Karpas-422 (cell line): ENCODE measurements around the gene LHCGR. TPM values are rescaled to one million over a fixed set of nuclear protein-coding genes. Genes with fewer than 3 reads are reported as not detected.

Experiments used
- DNase-seq: peaks from one replicate; pipeline ENCODE4 v3.0.0-alpha.2; 2015
- H2AFZ ChIP-seq: fragments of 200-600 bp; sonication (generic); 2 replicates; pipeline ENCODE4 v1.6.1; 2014; ENCODE audit warnings: antibody characterized with exemption, low read length, mixed read lengths
- H3K27ac ChIP-seq: fragments of 200-600 bp; sonication (generic); 2 replicates; pipeline ENCODE4 v1.5.1; 2014; ENCODE audit warnings: mild to moderate bottlenecking, low read length, moderate library complexity
- H3K27me3 ChIP-seq: fragments of 200-600 bp; sonication (generic); 2 replicates; pipeline ENCODE4 v1.6.1; 2014; ENCODE audit warnings: low read length, mixed read lengths
- H3K36me3 ChIP-seq: fragments of 200-600 bp; sonication (generic); 2 replicates; pipeline ENCODE4 v1.6.1; 2014; ENCODE audit warnings: low read length, mixed read lengths; ENCODE audit not compliant: insufficient read depth
- H3K4me1 ChIP-seq: fragments of 200-600 bp; sonication (generic); 2 replicates; pipeline ENCODE4 v1.6.1; 2014; ENCODE audit warnings: mild to moderate bottlenecking, low read length, mixed read lengths
- H3K4me2 ChIP-seq: fragments of 200-600 bp; sonication (generic); 2 replicates; pipeline ENCODE4 v1.6.1; 2014; ENCODE audit warnings: low read length, low read depth, mild to moderate bottlenecking; ENCODE audit not compliant: poor library complexity, severe bottlenecking
- H3K4me3 ChIP-seq: fragments of 200-600 bp; sonication (generic); 2 replicates; pipeline ENCODE4 v1.5.1; 2014; ENCODE audit warnings: mild to moderate bottlenecking, antibody characterized with exemption, low read length, mixed read lengths
- H3K79me2 ChIP-seq: fragments of 200-600 bp; sonication (generic); 2 replicates; pipeline ENCODE4 v1.6.1; 2014; ENCODE audit warnings: mild to moderate bottlenecking, low read length, mixed read lengths
- H3K9ac ChIP-seq: fragments of 200-600 bp; sonication (generic); 2 replicates; pipeline ENCODE4 v1.6.0; 2014; ENCODE audit warnings: low read length
- H3K9me2 ChIP-seq: fragments of 200-600 bp; sonication (generic), shearing (Covaris generic); replicated peaks from 2 replicates; pipeline ENCODE4 v1.6.0; 2014; ENCODE audit warnings: mild to moderate bottlenecking, low read length, moderate library complexity; ENCODE audit not compliant: insufficient read depth
- H3K9me3 ChIP-seq: fragments of 300-700, 200-600 bp; sonication (generic); 2 replicates; pipeline ENCODE4 v1.6.1; 2014; ENCODE audit warnings: low read length, mixed read lengths
- H4K20me1 ChIP-seq: fragments of 200-600 bp; sonication (generic); 2 replicates; pipeline ENCODE4 v1.6.1; 2014; ENCODE audit warnings: mild to moderate bottlenecking, antibody characterized with exemption, low read length, low read depth; ENCODE audit not compliant: insufficient read depth
- small RNA-seq: library from RNA; depleted of rRNA; stranded (forward); fragments of <200 nt; gene quantifications from one replicate; pipeline ENCODE3, GENCODE V24; 2014
- total RNA-seq: library from RNA; depleted of rRNA; stranded (reverse); fragments of >200 nt; shearing (Covaris generic); gene quantifications from 2 replicates; pipeline ENCODE4 v1.2.3, GENCODE V29; 2014; ENCODE audit warnings: low replicate concordance; rRNA removed

LHCGR gene
- total RNA-seq, 1 experiment from 2014 or later = not detected

- H3K36me3 ChIP-seq = no peaks in the 10 kb centered on the region
- no peaks in the 10 kb centered on the region for H3K27me3 ChIP-seq
- no peaks in the 10 kb centered on the region for H3K79me2 ChIP-seq
- no peaks in the 10 kb centered on the region for H3K9me2 ChIP-seq
- H3K4me2 ChIP-seq = no peak overlapping the region
- H3K9me3 ChIP-seq = no peaks in the 10 kb centered on the region
- no peaks in the 10 kb centered on the region for H4K20me1 ChIP-seq
- DNase-seq = no peak
- no peak overlapping the region for H3K27ac ChIP-seq
- no peak overlapping the region for H2AFZ ChIP-seq
- no peak overlapping the region for H3K4me3 ChIP-seq
- no peak overlapping the region for H3K9ac ChIP-seq
- H3K4me1 ChIP-seq = peaks cover 4% of the 10 kb centered on the region; the same call in 1 of the 2 replicates
Observed at GRCh38 chr2:48673581-48673980, 81.9 kb downstream of the LHCGR start.

- Histone ChIP-seq H3K9me3 (no peaks in the 10 kb centered on the region), H3K4me1 (no peaks in the 10 kb centered on the region), H3K36me3 (no peaks in the 10 kb centered on the region), H3K4me3 (no peak overlapping the region), H3K79me2 (no peaks in the 10 kb centered on the region), H2AFZ (no peak overlapping the region), H3K9me2 (no peaks in the 10 kb centered on the region), H3K27me3 (no peaks in the 10 kb centered on the region), H3K4me2 (no peak overlapping the region), H3K27ac (no peak overlapping the region), H3K9ac (no peak overlapping the region), H4K20me1 (no peaks in the 10 kb centered on the region)
- no peak for DNase-seq
Observed at GRCh38 chr2:48668992-48669391, 86.5 kb downstream of the LHCGR start.

- no peak overlapping the region for H3K27ac ChIP-seq
- no peaks in the 10 kb centered on the region for H3K4me1 ChIP-seq
- DNase-seq = no peak
- no peaks in the 10 kb centered on the region for H3K9me3 ChIP-seq
- no peaks in the 10 kb centered on the region for H3K36me3 ChIP-seq
- no peaks in the 10 kb centered on the region for H3K9me2 ChIP-seq
- no peak overlapping the region for H3K4me3 ChIP-seq
- H3K4me2 ChIP-seq = no peak overlapping the region
- H2AFZ ChIP-seq = no peak overlapping the region
- H3K79me2 ChIP-seq = no peaks in the 10 kb centered on the region
- H4K20me1 ChIP-seq = no peaks in the 10 kb centered on the region
- H3K9ac ChIP-seq = no peak overlapping the region
- H3K27me3 ChIP-seq = no peaks in the 10 kb centered on the region
Observed at GRCh38 chr2:48651158-48651790, 104.2 kb downstream of the LHCGR start.

DNA sequence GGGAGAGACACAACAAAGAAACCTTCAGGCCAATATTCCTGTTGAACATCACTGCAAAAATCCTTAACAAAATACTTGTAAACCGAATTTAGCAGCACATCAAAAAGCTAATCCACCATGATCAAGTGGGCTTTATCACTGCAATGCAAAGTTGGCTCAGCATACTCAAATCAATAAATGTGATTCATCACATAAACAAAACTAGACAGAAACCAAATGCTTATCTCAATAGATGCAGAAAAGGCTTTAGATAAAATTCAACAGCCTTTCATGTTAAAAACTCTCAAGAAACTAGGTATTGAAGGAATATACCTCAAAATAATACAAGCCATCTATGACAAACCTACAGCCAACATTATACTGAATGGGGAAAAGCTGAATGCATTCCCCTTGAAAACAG lies 117.3 kb downstream of the LHCGR start:
- H3K27ac ChIP-seq = no peak overlapping the region
- no peaks in the 10 kb centered on the region for H3K4me1 ChIP-seq
- no peaks in the 10 kb centered on the region for H3K27me3 ChIP-seq
- no peaks in the 10 kb centered on the region for H4K20me1 ChIP-seq
- no peaks in the 10 kb centered on the region for H3K36me3 ChIP-seq
- DNase-seq = no peak
- no peaks in the 10 kb centered on the region for H3K79me2 ChIP-seq
- H3K9me3 ChIP-seq = no peaks in the 10 kb centered on the region
- H3K4me2 ChIP-seq = no peak overlapping the region
- H3K4me3 ChIP-seq = no peak overlapping the region
- no peak overlapping the region for H2AFZ ChIP-seq
- no peak overlapping the region for H3K9ac ChIP-seq
- H3K9me2 ChIP-seq = no peaks in the 10 kb centered on the region

Small RNA genes within 50 kb of the gene (small RNA-seq; reads per million reads assigned to genes)
- not detected for gene ELOBP3

Other genes with a start within 250 kb of the LHCGR start
- gene STON1, start 225.6 kb downstream of the LHCGR start, total RNA-seq = 0.63 and 2.8 TPM in 2 replicates
- gene GTF2A1L, start 137.9 kb downstream of the LHCGR start, total RNA-seq = not detected in 2 replicates